IPS-20b (cell line): Measurements from ENCODE around the gene ROBO3.

ENCODE experiments used
- H3K27ac ChIP-seq: one replicate; pipeline ENCODE4 v1.5.1; 2013; ENCODE audit warnings: low read length
- H3K27me3 ChIP-seq: 2 replicates; pipeline ENCODE4 v1.6.1; 2013; ENCODE audit warnings: mild to moderate bottlenecking, low read length, inconsistent platforms; ENCODE audit not compliant: insufficient read depth
- H3K36me3 ChIP-seq: 2 replicates; pipeline ENCODE4 v1.6.1; 2013; ENCODE audit warnings: low read depth, mild to moderate bottlenecking, inconsistent platforms, low read length, moderate library complexity; ENCODE audit not compliant: insufficient read depth
- H3K4me1 ChIP-seq: 2 replicates; pipeline ENCODE4 v1.6.1; 2013; ENCODE audit warnings: mild to moderate bottlenecking, control low read depth, inconsistent platforms, low read length, moderate library complexity; ENCODE audit not compliant: insufficient read depth
- H3K4me3 ChIP-seq: 2 replicates; pipeline ENCODE4 v1.5.1; 2013; ENCODE audit warnings: mild to moderate bottlenecking, low read length, inconsistent platforms
- H3K9ac ChIP-seq: 2 replicates; pipeline ENCODE4 v1.6.1; 2013; ENCODE audit warnings: low read depth, mild to moderate bottlenecking, inconsistent platforms, low read length, moderate library complexity
- H3K9me3 ChIP-seq: 2 replicates; pipeline ENCODE4 v1.6.1; 2013; ENCODE audit warnings: mild to moderate bottlenecking, low read depth, low read length, inconsistent platforms; ENCODE audit not compliant: insufficient read depth

Gene ROBO3

DNA sequence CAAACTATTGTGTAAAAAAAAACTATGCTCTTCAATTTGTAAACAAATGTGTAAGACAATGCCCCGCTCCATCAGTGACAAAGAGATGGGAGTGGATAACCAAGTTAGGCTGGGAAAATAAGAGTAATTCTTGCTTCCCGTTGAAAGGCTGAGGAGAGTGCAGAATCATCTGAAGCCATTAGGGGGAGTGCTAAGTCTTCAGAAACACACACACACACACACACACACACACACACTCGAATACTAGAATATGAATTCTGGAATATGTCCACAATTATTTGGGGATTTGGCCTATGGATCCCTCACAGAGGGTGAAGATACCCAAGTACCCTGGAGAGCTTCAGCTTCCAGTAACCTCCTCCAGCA, 27.8 kb upstream of the ROBO3 start:
- H3K9me3 ChIP-seq: peaks cover 1% of the 10 kb centered on the region; the same call in 1 of the 2 replicates
- peaks cover 65% of the 10 kb centered on the region for H3K27me3 ChIP-seq
- H3K36me3 ChIP-seq: no peaks in the 10 kb centered on the region
- H3K4me3 ChIP-seq: no peak overlapping the region
- no peak overlapping the region for H3K27ac ChIP-seq
- no peaks in the 10 kb centered on the region; the same call in 1 of the 2 replicates for H3K4me1 ChIP-seq
- H3K9ac ChIP-seq: no peak overlapping the region

DNA sequence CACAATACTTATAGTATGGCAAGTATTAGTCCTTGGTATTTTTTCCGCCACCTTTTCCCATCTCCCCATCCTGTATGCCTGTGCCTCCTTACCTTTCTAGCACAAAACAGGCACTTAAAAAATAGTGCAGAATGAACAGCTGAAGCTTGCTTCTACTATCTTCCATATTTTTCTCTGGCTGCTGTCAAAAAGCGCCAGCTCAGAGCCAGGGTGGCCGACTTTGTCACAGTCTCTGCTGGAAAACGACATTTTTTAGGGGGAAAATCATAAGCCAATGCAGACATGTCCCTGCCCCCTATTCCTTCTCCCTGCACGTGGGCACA, 26.5 kb upstream of the ROBO3 start:
- H3K9me3 ChIP-seq: peaks cover 4% of the 10 kb centered on the region; the same call in 1 of the 2 replicates
- H3K4me3 ChIP-seq: peak overlapping the region; percentile 34; the same call in 1 of the 2 replicates
- peaks cover 78% of the 10 kb centered on the region for H3K27me3 ChIP-seq
- H3K27ac ChIP-seq: no peak overlapping the region
- no peak overlapping the region for H3K9ac ChIP-seq
- no peaks in the 10 kb centered on the region for H3K4me1 ChIP-seq
- H3K36me3 ChIP-seq: no peaks in the 10 kb centered on the region

DNA sequence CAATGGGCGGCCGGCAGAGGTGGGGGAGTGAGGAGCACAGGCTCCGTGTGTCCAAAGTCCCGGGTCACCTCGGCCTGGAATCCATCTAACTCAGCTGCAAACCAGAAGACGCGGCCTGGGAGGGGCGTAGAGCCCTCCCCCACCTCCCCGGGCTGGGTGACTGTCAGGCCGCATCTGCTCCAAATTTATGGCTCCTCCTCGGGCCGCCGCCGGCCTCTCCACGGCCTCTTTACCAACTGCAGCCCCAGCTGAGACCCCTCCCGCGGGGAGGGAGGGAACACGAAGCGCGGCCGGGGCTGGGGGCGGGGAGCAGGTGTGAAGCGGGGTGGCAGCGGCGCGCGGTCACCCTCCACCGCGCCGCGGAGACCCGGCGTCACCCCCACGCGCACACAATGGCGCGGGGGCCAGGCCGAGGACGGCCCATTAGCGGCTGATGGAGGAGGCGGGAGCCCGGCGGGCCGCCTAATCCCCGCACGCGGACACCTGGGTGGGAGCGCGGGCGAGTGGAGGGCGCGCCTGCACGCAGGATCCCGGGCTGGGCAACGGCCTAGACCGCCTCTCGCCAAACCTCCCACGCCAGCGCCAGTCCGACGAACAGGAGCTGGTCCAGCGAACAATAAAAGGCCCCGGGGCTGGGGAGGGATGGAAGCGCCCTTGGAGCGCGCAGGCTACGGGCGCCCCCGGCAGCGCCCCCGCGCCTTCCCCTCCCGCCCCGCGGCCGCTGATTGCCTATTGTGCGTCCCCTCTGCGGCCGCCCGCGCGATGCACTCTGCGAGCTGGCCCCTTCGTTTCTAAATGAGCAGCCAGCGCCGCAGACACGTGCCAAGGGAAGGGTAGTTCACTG, 25.9 kb upstream of the ROBO3 start:
- no peak overlapping the region for H3K27ac ChIP-seq
- peaks cover 84% of the 10 kb centered on the region for H3K27me3 ChIP-seq
- peaks cover 4% of the 10 kb centered on the region; the same call in 1 of the 2 replicates for H3K9me3 ChIP-seq
- H3K4me3 ChIP-seq: peak overlapping the region; percentile 34
- H3K9ac ChIP-seq: no peak overlapping the region
- no peaks in the 10 kb centered on the region for H3K4me1 ChIP-seq
- no peaks in the 10 kb centered on the region for H3K36me3 ChIP-seq

DNA sequence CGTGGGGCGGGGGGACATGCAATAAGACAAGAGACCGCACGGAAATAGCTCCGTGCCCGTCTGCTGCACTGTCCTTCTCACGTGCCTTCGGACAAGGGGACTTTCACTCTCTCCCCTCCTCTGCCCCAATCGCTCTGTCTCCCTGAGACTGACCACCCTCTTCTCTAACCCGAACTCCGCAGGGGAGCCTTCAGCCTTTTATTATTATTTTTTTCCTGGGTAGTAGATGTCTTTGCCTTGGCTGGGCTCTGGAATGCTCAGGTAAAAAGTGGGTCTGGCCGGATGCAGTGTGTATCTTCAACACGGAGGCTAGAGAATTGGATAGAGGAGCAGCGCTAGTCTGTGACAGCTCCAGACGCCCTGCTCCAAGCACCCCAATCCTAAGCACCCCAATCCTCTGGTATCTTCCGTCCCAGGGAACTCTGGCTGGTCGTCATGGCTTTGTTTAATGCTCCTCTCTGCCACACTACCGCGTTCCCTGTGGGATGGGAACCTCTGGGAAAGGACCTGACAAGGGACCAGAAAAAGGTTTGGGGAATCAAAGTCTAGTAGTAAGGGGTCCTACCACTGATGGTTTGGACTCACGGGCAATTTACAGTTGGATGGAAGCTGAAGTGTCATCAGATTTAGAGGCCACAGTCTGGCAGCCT, 25.1 kb upstream of the ROBO3 start:
- H3K9me3 ChIP-seq: peaks cover 4% of the 10 kb centered on the region; the same call in 1 of the 2 replicates
- H3K4me3 ChIP-seq: peak overlapping the region; percentile 34
- H3K27ac ChIP-seq: no peak overlapping the region
- peaks cover 91% of the 10 kb centered on the region for H3K27me3 ChIP-seq
- no peak overlapping the region for H3K9ac ChIP-seq
- no peaks in the 10 kb centered on the region for H3K36me3 ChIP-seq
- H3K4me1 ChIP-seq: no peaks in the 10 kb centered on the region

DNA sequence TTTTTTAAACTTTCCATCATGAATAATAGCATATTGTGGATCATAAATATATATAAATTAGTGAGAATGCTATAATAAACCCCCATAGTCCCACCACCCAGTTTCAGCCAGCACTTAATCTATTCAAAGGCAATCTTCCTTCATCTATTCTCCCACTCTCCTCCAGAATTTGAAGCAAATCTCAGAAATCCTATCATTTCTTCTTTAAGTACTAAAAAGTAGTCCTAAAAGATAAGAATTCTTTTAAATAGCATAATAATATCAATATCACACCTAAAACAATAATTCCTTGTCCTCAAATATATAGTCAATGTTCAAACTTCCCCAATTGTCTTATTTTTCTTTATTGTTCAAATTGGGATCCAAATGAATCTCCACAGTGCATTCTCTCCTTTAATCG, 24.6 kb upstream of the ROBO3 start:
- H3K27ac ChIP-seq: no peak overlapping the region
- H3K9me3 ChIP-seq: peaks cover 4% of the 10 kb centered on the region; the same call in 1 of the 2 replicates
- H3K4me3 ChIP-seq: no peak overlapping the region
- H3K4me1 ChIP-seq: no peaks in the 10 kb centered on the region
- no peak overlapping the region for H3K9ac ChIP-seq
- H3K36me3 ChIP-seq: no peaks in the 10 kb centered on the region
- H3K27me3 ChIP-seq: peaks cover 97% of the 10 kb centered on the region

DNA sequence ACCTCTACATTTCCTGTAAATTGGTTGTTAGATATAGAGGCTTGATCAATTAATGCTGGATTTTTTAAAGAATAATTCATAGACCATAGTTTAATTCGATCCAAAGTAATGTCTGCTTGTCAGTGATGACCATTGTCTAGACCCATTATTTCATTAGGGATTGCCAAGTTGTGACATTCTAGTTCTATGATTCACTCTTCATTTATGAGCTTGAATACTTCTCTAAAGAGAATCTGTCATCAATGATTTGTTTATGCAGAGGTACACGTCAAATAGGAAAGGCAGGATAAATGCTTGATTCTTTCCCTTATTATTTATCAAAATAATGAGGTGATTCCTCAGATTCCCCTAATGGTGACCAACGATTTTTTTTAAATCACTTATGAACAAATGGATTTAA, 24.0 kb upstream of the ROBO3 start:
- H3K9ac ChIP-seq: no peak overlapping the region
- no peak overlapping the region for H3K4me3 ChIP-seq
- H3K27ac ChIP-seq: no peak overlapping the region
- peaks cover 4% of the 10 kb centered on the region; the same call in 1 of the 2 replicates for H3K9me3 ChIP-seq
- H3K36me3 ChIP-seq: no peaks in the 10 kb centered on the region
- H3K27me3 ChIP-seq: peaks cover 98% of the 10 kb centered on the region
- no peaks in the 10 kb centered on the region for H3K4me1 ChIP-seq

DNA sequence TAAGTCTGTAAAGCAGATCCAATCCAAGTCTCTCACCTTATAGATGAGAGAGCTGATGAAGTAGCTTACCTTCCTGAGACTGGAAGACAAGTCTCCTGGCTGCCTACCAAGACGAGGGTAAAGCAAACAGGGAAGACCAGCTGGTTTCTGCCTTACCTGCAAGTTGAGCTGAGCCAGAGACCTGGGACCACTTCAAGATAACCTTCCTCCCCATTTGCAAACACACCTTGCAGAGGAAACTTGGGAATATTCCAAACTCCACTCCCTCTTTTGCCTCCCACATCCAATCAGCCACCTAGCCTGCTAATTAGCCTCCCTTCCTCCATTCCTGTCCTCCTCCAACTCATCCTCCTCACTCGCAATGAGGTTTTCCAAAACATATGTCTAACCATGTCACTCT, 23.4 kb upstream of the ROBO3 start:
- no peak overlapping the region for H3K27ac ChIP-seq
- H3K4me1 ChIP-seq: no peaks in the 10 kb centered on the region
- peaks cover 100% of the 10 kb centered on the region for H3K27me3 ChIP-seq
- H3K9ac ChIP-seq: no peak overlapping the region
- H3K4me3 ChIP-seq: no peak overlapping the region
- H3K36me3 ChIP-seq: no peaks in the 10 kb centered on the region
- H3K9me3 ChIP-seq: peaks cover 4% of the 10 kb centered on the region; the same call in 1 of the 2 replicates

DNA sequence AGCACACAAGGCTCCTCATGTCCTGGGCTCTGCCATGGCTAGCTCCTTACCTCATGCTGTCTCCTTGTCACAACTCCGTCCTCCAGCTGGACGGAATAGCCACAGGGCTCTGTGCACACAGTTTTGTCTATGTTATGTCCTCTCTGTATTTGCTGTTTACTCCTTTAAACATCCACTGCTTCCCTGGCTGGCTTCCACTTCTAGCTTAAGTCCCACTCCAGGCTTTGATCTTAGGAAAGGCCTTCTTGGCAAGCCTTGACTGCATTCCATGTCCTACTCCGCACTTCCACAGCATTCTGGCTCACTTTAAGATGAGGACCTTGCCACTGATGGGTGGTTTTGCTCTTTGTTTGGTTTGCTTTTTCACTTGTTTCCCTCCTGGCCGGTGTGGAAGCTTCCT, 22.9 kb upstream of the ROBO3 start:
- Histone ChIP-seq H3K9ac (no peak overlapping the region), H3K9me3 (peaks cover 4% of the 10 kb centered on the region; the same call in 1 of the 2 replicates), H3K36me3 (no peaks in the 10 kb centered on the region), H3K27ac (no peak overlapping the region), H3K27me3 (peaks cover 100% of the 10 kb centered on the region), H3K4me1 (no peaks in the 10 kb centered on the region), H3K4me3 (no peak overlapping the region)

DNA sequence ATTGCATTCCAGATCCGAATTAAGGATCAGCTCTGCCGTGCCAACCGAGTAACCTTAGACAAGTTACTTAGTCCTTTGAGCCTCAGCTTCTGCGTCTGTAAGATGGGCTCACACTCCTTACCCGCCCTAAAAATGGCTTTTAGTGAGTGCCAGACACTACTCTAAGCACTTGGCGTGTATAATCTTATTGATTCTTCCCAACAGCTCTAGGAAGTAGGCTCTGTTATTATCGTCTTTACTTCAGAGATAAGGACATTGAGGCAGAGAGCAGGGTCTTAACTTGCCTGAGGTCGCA, 21.7 kb upstream of the ROBO3 start:
- H3K9me3 ChIP-seq: peaks cover 4% of the 10 kb centered on the region; the same call in 1 of the 2 replicates
- H3K27me3 ChIP-seq: peaks cover 100% of the 10 kb centered on the region
- no peaks in the 10 kb centered on the region for H3K36me3 ChIP-seq
- H3K9ac ChIP-seq: no peak overlapping the region
- H3K4me1 ChIP-seq: no peaks in the 10 kb centered on the region
- no peak overlapping the region for H3K27ac ChIP-seq
- peak overlapping the region; percentile 56 for H3K4me3 ChIP-seq

DNA sequence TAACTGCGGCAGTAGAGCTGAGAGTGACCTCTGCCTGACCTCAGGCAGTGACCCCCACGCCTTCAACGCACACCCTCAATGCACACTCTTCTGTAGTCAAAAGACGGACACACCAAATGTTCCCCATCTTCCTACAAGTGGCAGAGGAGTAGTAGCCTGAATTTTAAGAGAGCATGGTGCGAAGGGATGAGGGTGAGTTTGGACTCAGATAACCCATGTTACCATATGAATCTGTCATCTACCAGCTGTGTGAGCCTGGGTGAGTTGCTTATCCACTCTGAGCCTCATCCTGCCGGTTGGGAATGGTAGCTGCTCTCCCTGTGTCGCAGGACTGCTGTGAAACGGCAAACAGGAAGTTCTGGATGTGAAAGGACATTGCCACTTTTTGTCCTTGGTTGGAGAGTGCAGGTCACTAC, 20.6 kb upstream of the ROBO3 start:
- H3K27me3 ChIP-seq: peaks cover 100% of the 10 kb centered on the region
- H3K4me1 ChIP-seq: no peaks in the 10 kb centered on the region
- no peak overlapping the region for H3K27ac ChIP-seq
- no peaks in the 10 kb centered on the region for H3K36me3 ChIP-seq
- no peak overlapping the region for H3K9ac ChIP-seq
- H3K9me3 ChIP-seq: peaks cover 4% of the 10 kb centered on the region; the same call in 1 of the 2 replicates
- H3K4me3 ChIP-seq: no peak overlapping the region

DNA sequence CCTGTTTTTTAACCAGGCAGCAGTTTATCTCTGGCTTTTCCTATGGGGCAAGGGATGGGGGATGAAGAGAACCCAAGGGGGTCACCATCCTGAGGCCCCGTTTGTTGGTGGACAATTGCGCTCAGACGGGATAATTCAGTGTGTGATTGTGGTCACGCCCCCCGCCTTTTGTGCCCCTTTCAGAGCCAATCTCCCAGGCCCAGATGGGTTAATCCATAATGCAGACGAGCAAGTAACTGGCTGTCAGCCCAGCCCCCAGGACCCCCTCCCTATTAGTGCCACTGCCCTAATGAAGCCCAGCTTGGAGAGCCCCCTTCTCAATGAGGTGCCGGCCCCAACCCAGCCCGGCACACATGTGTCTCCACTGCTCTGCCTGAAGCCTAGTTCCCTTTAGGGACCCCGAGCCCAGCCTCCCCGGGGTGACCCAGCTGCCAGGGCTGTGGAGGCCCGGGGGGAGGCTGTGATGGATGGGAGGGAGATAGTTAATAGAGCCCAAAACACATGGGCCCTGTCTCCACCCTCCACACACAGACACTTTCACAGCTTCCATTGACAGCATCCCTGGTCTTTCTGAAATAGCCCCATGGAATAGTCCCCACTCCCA, 19.1 kb upstream of the ROBO3 start:
- H3K36me3 ChIP-seq: no peaks in the 10 kb centered on the region
- no peak overlapping the region for H3K4me3 ChIP-seq
- no peak overlapping the region for H3K9ac ChIP-seq
- H3K4me1 ChIP-seq: no peaks in the 10 kb centered on the region
- peaks cover 100% of the 10 kb centered on the region for H3K27me3 ChIP-seq
- H3K27ac ChIP-seq: no peak overlapping the region
- peaks cover 4% of the 10 kb centered on the region; the same call in 1 of the 2 replicates for H3K9me3 ChIP-seq

DNA sequence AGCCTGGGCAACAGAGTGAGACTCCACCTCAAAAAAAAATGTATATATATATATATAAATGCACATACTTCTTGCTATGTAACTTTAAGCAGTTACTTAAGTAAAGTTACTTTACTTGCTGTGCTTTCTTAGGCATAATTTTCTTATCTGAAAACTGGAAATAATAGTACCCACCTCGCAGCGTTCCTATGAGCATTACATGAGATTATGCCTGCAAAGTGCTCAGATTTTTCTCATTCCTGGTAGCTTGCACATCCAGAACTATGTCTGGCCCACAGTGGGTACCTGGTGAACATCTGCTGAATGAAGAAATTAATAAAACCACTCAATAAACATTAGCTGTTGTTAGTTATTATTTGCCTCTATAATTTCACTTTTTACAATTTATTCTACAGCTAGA, 6.1 kb upstream of the ROBO3 start:
- H3K36me3 ChIP-seq: no peaks in the 10 kb centered on the region
- no peaks in the 10 kb centered on the region; the same call in 1 of the 2 replicates for H3K9me3 ChIP-seq
- no peak overlapping the region for H3K4me3 ChIP-seq
- H3K27ac ChIP-seq: no peak overlapping the region
- no peak overlapping the region for H3K9ac ChIP-seq
- no peaks in the 10 kb centered on the region for H3K4me1 ChIP-seq
- peaks cover 87% of the 10 kb centered on the region for H3K27me3 ChIP-seq
